D721Med (cell line): Measurements from ENCODE around the gene CDC5L.

ENCODE experiments used
- DNase-seq: peaks from one replicate; pipeline ENCODE4 v3.0.0; 2011; ENCODE audit warnings: low spot score; ENCODE audit not compliant: insufficient read length
- FAIRE-seq: peaks from 2 replicates; lab custom pipeline; 2011; peaks lifted over from hg19 to GRCh38; lab: Jason Lieb, UNC
- CTCF ChIP-seq: IDR thresholded peaks from 2 replicates; pipeline ENCODE4 v1.5.1; 2012; ENCODE audit warnings: mild to moderate bottlenecking, control low read depth; ENCODE audit not compliant: insufficient read depth; ENCODE audit errors: missing control alignments

The CDC5L gene

GRCh38 chr6:44493132-44493531 lies 105.6 kb downstream of the CDC5L start:
- FAIRE-seq (no peak), DNase-seq (no peak)
- TF ChIP-seq CTCF: no peak

- no peak for DNase-seq
- FAIRE-seq: no peak
- TF ChIP-seq CTCF: no peak
Measured at GRCh38 chr6:44493593-44493992, 106.1 kb downstream of the CDC5L start.

GRCh38 chr6:44494011-44494501 lies 106.5 kb downstream of the CDC5L start:
- DNase-seq: no peak
- FAIRE-seq: no peak
- TF ChIP-seq CTCF: no peak

- TF ChIP-seq CTCF: no peak
- FAIRE-seq: no peak
- DNase-seq: no peak
Measured at GRCh38 chr6:44495036-44495901, 107.8 kb downstream of the CDC5L start.

GRCh38 chr6:44496665-44497369 lies 109.3 kb downstream of the CDC5L start:
- no peak for TF ChIP-seq CTCF
- no peak for FAIRE-seq
- no peak for DNase-seq

- TF ChIP-seq CTCF: no peak
- FAIRE-seq (no peak), DNase-seq (no peak)
Measured at GRCh38 chr6:44497807-44498206, 110.3 kb downstream of the CDC5L start.
